ENCODE data around the gene PDCD2L. TPM values are rescaled to one million over a fixed set of nuclear protein-coding genes. Genes with fewer than 3 reads are reported as not detected.

Gene PDCD2L
- total and polyA plus RNA-seq, 2 of the 8 experiments (the other 6 are each of a cell fraction or from before 2014, with no cell fraction given) = 51.5 to 78.1 TPM

GRCh38 chr19:34362679-34363069, 41.5 kb upstream of the PDCD2L start:
- Histone ChIP-seq H3K23me2 (ENCODE audit: low read depth, low read length) (peaks cover 9% of the 10 kb centered on the region; the same call in 1 of the 2 replicates), H3K27me3 (replicated peaks in 1 of 4; ENCODE audit: control insufficient read depth in 3 of 4, extremely low read depth in 1 of 4, insufficient read depth in 3 of 4, low read length in 3 of 4) (no peaks in the 10 kb centered on the region), H3K79me1 (ENCODE audit: low read depth, low read length) (peaks cover 15% of the 10 kb centered on the region), H4K5ac (ENCODE audit: insufficient read length, low read depth, low read length) (no peak overlapping the region), H3K4me3 (ENCODE audit: extremely low read depth in 1 of 4, insufficient read depth in 2 of 4, low read depth in 3 of 4, low read length in 4 of 4) (no peak overlapping the region), H3K9me3 (ENCODE audit: insufficient read depth in 2 of 2, low read depth in 1 of 2, low read length in 1 of 2) (no peaks in the 10 kb centered on the region), H3K27ac (ENCODE audit: low read depth, low read length) (no peak overlapping the region), H2BK120ac (replicated peaks; ENCODE audit: low read depth, low read length) (no peak overlapping the region), H3K14ac (ENCODE audit: insufficient read length) (no peak overlapping the region), H3K23ac (ENCODE audit: insufficient read length) (no peak overlapping the region), H3K36me3 (ENCODE audit: control insufficient read depth in 2 of 4, insufficient read depth in 4 of 4, low read length in 3 of 4) (peaks cover 3 to 11% (median 5%) of the 10 kb centered on the region in 4 experiments; a peak in 5 of 8 replicates), H3K4ac (replicated peaks; ENCODE audit: insufficient read length, low read depth, low read length) (no peak overlapping the region), H2AFZ (ENCODE audit: low read length) (no peak overlapping the region), H3K18ac (ENCODE audit: extremely low read depth, low read length) (no peak overlapping the region), H2BK5ac (ENCODE audit: low read depth, low read length) (no peak overlapping the region), H3K56ac (replicated peaks; ENCODE audit: insufficient read length, low read depth, low read length) (no peak overlapping the region), H3K4me1 (replicated peaks in 1 of 4; ENCODE audit: control insufficient read depth in 3 of 4, insufficient read depth in 4 of 4, low read length in 3 of 4) (peaks cover 3 to 20% (median 9%) of the 10 kb centered on the region in 4 experiments; a peak in 6 of 7 replicates), H4K91ac (replicated peaks; ENCODE audit: insufficient read length, low read length) (no peak overlapping the region), H2BK12ac (ENCODE audit: low read depth, low read length) (no peak overlapping the region), H3K9ac (replicated peaks in 1 of 4; ENCODE audit: extremely low read depth in 1 of 4, low read depth in 3 of 4, low read length in 3 of 4) (no peak overlapping the region), H4K8ac (ENCODE audit: extremely low read depth, insufficient read depth, low read length) (no peak overlapping the region), H2BK15ac (ENCODE audit: low read length) (0 out of 2 replicates have a peak overlapping the region, but pooled peaks have one; percentile 3), H3K4me2 (ENCODE audit: insufficient read depth in 1 of 2, low read depth in 2 of 2, low read length in 2 of 2) (no peak overlapping the region), H4K20me1 (replicated peaks in 1 of 2; ENCODE audit: control insufficient read depth in 1 of 2, insufficient read depth in 2 of 2, low read length in 2 of 2) (peaks cover 7 to 10% of the 10 kb centered on the region in 2 experiments), H3K79me2 (ENCODE audit: control insufficient read depth in 1 of 2, insufficient read depth in 2 of 2, low read length in 2 of 2) (peaks cover 2 to 25% of the 10 kb centered on the region in 2 experiments; a peak in 3 of 4 replicates), H2AK5ac (ENCODE audit: low read depth, low read length) (no peak overlapping the region), H2BK20ac (ENCODE audit: low read length) (peak overlapping the region; percentile 3; the same call in 1 of the 2 replicates)
- DNase-seq (ENCODE audit: low read depth in 1 of 2, low spot score in 2 of 2) = no peak
- TF ChIP-seq NANOG (IDR thresholded peaks at IDR 0.05; ENCODE audit: insufficient read depth, low read depth, low read length, poor library complexity, severe bottlenecking) (no peak), KDM4A (IDR thresholded peaks at IDR 0.05; ENCODE audit: low read depth, low read length, severe bottlenecking) (no peak), RNF2 (IDR thresholded peaks at IDR 0.05; ENCODE audit: borderline replicate concordance, low read depth, low read length, missing control alignments, poor library complexity, severe bottlenecking) (no peak), TAF7 (optimal IDR thresholded peaks at IDR 0.05; ENCODE audit: borderline replicate concordance, low read depth, low read length) (no peak), ATF2 (IDR thresholded peaks at IDR 0.05; ENCODE audit: low read length) (no peak)
- WGBS, 2 experiments (ENCODE audit: extremely low coverage in 1 of 2, insufficient coverage in 1 of 2, insufficient read length in 1 of 2, insufficient replicate concordance in 2 of 2, low coverage in 1 of 2, low lambda C conversion rate in 2 of 2, missing lambda C conversion rate in 1 of 2) = 78% methylated on average over 3 of the region's 3 CpGs; no CpG with 5 or more reads in 1 of the 2 experiments
- FAIRE-seq = no peak
- ChIA-PET POLR2A (ENCODE audit: partially characterized antibody) (interaction anchor here (0.6 to 0.9 kb wide), 3 partner anchors 11 to 601 kb away, joined by 3 read pairs; partner anchors contain the start of gene LSM14A), CTCF (ENCODE audit: partially characterized antibody) (interaction anchor here (0.6 kb wide), 1 partner anchor 1201 kb away, joined by 3 read pairs; the partner anchor contains the start of gene ATP4A)
